ENCODE data around the gene RPS6KA2.
"Not testable (repeated sequence)": the region's sequence is repeated elsewhere in the genome, so short reads cannot be mapped to it uniquely, and the experiment has no call there.

The RPS6KA2 gene

GRCh38 chr6:166554316-166554715 is 72.7 kb downstream of the RPS6KA2 start:
- DNase-seq (ENCODE audit: insufficient read length, low spot score) (no peak), FAIRE-seq (no peak)
- TF ChIP-seq POLR2A (IDR thresholded peaks at IDR 0.05; ENCODE audit: low read depth, low read length), result no peak

DNA sequence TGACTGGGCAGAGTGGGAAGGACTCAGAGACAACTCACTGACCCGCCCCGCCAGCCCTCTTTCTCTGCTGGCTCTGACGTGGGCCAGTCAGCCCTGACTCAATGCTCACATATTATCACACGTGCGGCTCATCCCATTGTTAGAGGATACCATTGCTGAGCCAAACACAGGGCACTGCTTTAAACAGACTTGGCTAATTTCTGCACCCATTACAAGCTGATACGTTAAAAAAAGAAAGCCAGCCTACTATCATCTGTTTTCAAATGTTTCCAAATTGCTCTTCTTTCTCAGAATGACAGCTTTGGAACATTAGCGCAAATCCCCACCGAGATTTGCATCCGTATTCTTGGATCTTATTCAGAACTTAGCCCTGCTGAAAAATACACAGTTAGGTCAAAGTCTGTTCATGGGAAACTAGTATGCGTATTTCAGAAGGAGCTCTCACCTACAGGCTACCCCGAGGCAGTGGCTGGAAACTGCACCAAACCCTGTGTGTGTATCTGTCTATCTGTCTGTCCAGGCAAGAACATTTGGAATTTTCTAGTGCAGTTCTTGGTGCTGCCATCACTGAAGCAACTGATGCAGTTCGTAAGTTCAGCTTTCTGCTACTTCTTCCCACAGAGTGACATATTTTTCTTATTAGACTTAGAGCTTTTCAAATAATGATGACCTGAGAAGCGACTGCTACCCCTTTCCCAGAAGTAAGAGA is 73.3 kb downstream of the RPS6KA2 start:
- DNase-seq (ENCODE audit: insufficient read length, low spot score) (peak; percentile 35), FAIRE-seq (no peak)
- no peak for TF ChIP-seq POLR2A (IDR thresholded peaks at IDR 0.05; ENCODE audit: low read depth, low read length)

DNA sequence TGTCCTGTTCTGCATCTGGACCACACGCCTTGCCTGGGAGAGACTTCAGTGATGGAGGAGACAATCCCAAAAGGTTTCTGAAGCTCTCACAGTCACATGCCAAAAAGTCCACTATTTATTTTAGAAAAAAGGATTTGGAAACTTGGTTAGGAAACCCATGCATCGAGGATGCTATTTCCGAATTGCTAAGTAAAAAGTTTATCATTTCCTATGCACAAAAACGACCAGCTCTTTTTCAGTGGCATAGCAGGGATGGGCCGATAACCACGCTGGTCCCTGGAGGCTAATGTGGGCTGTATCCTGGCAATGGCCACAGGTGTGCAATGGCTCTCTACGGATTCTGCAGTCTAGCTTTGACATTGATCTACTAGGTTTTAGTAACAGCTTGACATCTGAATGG is 74.5 kb downstream of the RPS6KA2 start:
- no peak for FAIRE-seq
- DNase-seq (ENCODE audit: insufficient read length, low spot score), result no peak
- TF ChIP-seq POLR2A (IDR thresholded peaks at IDR 0.05; ENCODE audit: low read depth, low read length), result no peak

- FAIRE-seq, result no peak
- TF ChIP-seq POLR2A (IDR thresholded peaks at IDR 0.05; ENCODE audit: low read depth, low read length), result no peak
- no peak for DNase-seq (ENCODE audit: insufficient read length, low spot score)
Observed at GRCh38 chr6:166551754-166552495, 75.1 kb downstream of the RPS6KA2 start.

DNA sequence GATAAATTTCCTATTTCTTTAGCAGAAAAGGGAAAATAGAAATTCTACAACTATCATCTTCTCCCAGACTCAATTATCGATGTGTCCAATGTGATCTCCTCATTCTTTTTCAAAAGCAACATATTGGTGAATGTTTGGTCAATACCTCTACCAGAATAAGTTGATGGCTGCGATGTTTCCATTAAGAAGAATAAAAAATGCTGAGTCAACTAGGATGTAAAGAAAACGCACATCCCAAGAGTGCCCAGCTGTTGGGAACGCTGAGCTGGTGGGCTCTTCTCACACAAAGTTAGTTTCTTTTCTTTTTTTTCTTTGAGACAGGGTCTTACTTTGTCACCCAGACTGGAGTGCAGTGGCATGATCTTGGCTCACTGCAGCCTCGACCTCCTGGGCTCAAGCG is 80.4 kb downstream of the RPS6KA2 start:
- no peak for TF ChIP-seq POLR2A (IDR thresholded peaks at IDR 0.05; ENCODE audit: low read depth, low read length)
- FAIRE-seq (no peak), DNase-seq (ENCODE audit: insufficient read length, low spot score) (no peak)

DNA sequence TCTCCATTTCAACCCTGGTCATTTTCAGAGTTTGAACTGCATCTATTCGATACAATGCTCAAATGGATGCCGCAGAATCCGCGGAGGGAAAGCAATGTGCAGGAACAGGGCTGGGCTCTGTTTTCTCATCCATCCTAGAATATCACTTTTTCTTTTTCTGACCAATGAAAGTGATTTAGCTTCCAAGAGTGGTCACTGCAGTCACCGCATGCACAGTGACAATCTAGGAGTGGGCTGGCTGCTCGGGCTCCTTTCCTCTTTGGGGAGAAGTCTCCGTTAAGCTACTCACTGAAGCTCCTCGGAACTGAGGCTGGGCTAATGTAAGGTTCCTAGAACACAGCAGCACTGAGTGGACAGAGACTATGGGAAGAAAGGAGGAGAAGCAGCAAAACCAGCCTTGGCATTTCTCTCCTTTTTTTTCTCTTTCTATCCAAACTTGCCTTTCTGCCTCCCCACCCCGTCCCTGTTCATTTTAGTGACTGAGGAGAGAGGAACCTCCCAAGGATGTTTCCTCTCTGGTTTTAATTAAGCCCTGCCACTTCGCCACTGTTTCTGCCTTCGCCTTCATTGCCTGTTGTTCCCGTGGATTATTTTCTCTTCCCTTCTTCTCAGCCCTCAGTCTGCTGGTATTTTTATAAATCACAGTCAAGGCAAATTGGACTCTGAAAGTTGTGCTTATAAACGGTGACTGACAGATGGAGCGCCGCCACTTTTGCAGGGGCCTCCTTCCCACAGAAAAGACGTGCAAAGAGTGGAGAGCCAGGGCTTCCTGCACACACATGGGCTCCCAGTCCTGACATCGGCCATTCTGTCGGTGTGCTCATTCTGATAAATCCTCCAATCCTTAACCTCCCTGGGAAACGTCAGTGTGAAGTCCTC is 81.7 kb downstream of the RPS6KA2 start:
- no peak for TF ChIP-seq POLR2A (IDR thresholded peaks at IDR 0.05; ENCODE audit: low read depth, low read length)
- FAIRE-seq (no peak), DNase-seq (ENCODE audit: insufficient read length, low spot score) (no peak)

DNA sequence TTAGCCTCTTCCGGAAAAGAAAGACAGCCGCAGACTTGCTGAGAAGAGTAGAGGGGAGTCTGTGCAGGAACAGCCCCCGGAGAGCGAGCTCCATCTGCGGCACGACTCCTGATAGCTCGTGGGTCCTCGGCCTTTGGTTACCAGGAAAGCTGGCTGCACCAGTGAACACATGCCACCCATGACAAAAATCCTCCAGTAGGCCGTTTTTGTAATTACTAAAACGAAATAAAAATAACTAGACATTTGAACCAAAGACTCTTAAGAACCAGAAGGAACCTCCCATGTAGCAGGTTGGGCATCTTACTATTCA is 82.8 kb downstream of the RPS6KA2 start:
- no peak for TF ChIP-seq POLR2A (IDR thresholded peaks at IDR 0.05; ENCODE audit: low read depth, low read length)
- DNase-seq (ENCODE audit: insufficient read length, low spot score) (no peak), FAIRE-seq (no peak)

DNA sequence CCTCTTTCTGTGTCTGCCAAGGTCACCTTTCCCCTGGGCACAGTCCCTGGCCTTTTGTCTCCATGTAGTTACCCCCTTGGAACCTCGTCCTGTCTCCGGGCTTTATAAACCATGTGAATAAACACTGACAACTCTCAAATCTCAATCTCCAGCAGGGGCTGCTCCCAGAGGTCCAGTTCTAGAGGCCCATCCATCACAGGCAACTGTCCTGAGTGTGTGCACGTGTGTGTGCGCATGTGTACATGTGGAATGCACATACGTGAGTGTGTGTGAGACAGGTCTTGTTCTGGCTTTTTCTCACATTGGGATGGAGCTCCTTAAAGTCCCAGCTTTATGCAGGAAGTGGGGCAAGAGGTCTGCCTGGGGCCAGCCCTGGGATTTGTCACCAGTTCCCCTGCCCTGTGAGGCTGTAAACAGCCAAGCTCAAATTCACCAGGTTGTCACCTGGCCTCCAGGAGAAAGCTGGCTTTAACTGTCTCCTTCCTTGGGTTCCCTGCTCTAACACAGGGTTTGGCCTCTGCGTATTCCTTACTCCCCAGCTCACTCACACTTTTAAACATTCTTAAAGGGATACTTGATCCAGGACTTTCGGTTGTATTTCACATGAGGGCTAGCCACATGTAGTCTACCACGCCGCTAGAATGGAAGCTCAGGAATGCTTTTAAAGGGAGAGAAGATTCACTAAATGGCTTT is 83.3 kb downstream of the RPS6KA2 start:
- FAIRE-seq (no peak), DNase-seq (ENCODE audit: insufficient read length, low spot score) (no peak)
- TF ChIP-seq POLR2A (IDR thresholded peaks at IDR 0.05; ENCODE audit: low read depth, low read length), result no peak

GRCh38 chr6:166542580-166542912 is 84.5 kb downstream of the RPS6KA2 start:
- TF ChIP-seq POLR2A (IDR thresholded peaks at IDR 0.05; ENCODE audit: low read depth, low read length), result no peak
- FAIRE-seq, result no peak
- peak; percentile 51 for DNase-seq (ENCODE audit: insufficient read length, low spot score)

GRCh38 chr6:166541876-166542579 is 85.0 kb downstream of the RPS6KA2 start:
- FAIRE-seq (no peak), DNase-seq (ENCODE audit: insufficient read length, low spot score) (no peak)
- TF ChIP-seq POLR2A (IDR thresholded peaks at IDR 0.05; ENCODE audit: low read depth, low read length), result no peak

- no peak for DNase-seq (ENCODE audit: insufficient read length, low spot score)
- FAIRE-seq, result no peak
Observed at GRCh38 chr6:166541366-166541765, 85.7 kb downstream of the RPS6KA2 start.

GRCh38 chr6:166540631-166541331 is 86.3 kb downstream of the RPS6KA2 start:
- TF ChIP-seq POLR2A (IDR thresholded peaks at IDR 0.05; ENCODE audit: low read depth, low read length), result no peak
- FAIRE-seq, result no peak
- DNase-seq (ENCODE audit: insufficient read length, low spot score), result peak; percentile 35

More at GRCh38 chr6:166541366-166541765, 85.7 kb downstream of the RPS6KA2 start:
- TF ChIP-seq POLR2A (IDR thresholded peaks at IDR 0.05; ENCODE audit: low read depth, low read length), result no peak

DNA sequence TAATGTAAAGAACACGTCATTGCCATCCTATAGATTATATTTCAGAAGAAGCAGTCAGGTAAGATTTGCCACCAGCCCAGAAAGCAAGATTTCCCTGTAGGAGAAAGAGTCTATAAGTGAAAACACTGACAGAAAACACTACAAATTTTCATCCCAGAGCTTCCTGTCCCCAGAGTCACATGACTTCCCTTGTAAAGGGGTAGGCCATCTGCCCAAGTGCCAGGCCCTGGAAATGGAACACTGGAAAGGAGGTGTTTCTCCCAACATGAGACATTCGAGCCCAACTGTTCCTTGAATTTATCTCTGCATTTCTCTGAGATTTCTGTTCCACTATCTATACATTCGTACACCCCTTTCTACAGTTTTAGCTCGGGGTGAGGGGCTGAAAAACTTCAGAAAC is 87.5 kb downstream of the RPS6KA2 start:
- FAIRE-seq (no peak), DNase-seq (ENCODE audit: insufficient read length, low spot score) (no peak)
- TF ChIP-seq POLR2A (IDR thresholded peaks at IDR 0.05; ENCODE audit: low read depth, low read length), result no peak

DNA sequence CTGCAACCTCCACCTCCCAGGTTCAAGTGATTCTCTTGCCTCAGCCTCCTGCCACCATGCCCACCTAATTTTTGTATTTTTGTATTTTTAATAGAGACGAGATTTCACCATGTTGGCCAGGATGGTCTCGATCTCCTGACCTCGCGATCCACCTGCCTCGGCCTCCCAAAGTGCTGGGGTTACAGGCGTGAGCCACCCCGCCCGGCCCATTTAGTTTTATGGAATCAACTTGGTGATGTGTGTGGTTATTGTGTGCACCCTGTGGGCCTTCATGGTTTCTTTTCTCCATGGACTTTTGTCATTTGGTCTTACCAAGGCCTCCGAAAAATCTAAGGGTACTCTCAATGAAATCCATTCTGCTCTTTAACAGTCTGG is 88.1 kb downstream of the RPS6KA2 start:
- DNase-seq (ENCODE audit: insufficient read length, low spot score); FAIRE-seq: not testable (repeated sequence)
